SK-N-SH treated with all-trans-retinoic acid at 6 μM for 48 hours (cell line): ENCODE results near the gene ABCA3.

ENCODE experiments used
- ATAC-seq: fragments of 200-7000 bp; cut with Tn5 transposase; 3 replicates; pipeline ENCODE4 v1.9.1; 2020; ENCODE audit warnings: mild to moderate bottlenecking, moderate library complexity
- ARNTL ChIP-seq: fragments of 450-650 bp; formaldehyde crosslinking; IDR thresholded peaks from 2 replicates; pipeline ENCODE4 v1.5.0; 2020; ENCODE audit warnings: low read depth, mild to moderate bottlenecking, moderate library complexity, borderline replicate concordance
- BACH2 ChIP-seq: fragments of 250-450 bp; sonication (Bioruptor Pico); IDR thresholded peaks from 2 replicates; pipeline ENCODE4 v1.9.0; 2021; ENCODE audit warnings: mild to moderate bottlenecking, borderline replicate concordance
- CSDC2 ChIP-seq: fragments of 250-450 bp; sonication (Bioruptor Pico); IDR thresholded peaks from 2 replicates; pipeline ENCODE4 v1.5.0; 2020; ENCODE audit warnings: mild to moderate bottlenecking, moderate library complexity
- CSRNP3 ChIP-seq: fragments of 250-450 bp; sonication (Bioruptor Pico); IDR thresholded peaks from 2 replicates; pipeline ENCODE4 v1.5.1; 2021; ENCODE audit warnings: mild to moderate bottlenecking, moderate library complexity
- ESRRG ChIP-seq: fragments of 250-450 bp; sonication (Bioruptor Pico); IDR thresholded peaks from 2 replicates; pipeline ENCODE4 v1.6.1; 2021; ENCODE audit warnings: mild to moderate bottlenecking
- GLIS3 ChIP-seq: fragments of 250-450 bp; sonication (Bioruptor Pico); IDR thresholded peaks from 2 replicates; pipeline ENCODE4 v1.5.0; 2020; ENCODE audit warnings: mild to moderate bottlenecking, moderate library complexity
- ISL1 ChIP-seq: fragments of 250-450 bp; sonication (Bioruptor Pico); IDR thresholded peaks from 2 replicates; pipeline ENCODE4 v2.1.2; 2022; ENCODE audit warnings: mild to moderate bottlenecking, moderate library complexity
- OSR1 ChIP-seq: fragments of 250-450 bp; sonication (Bioruptor Pico); IDR thresholded peaks from 2 replicates; pipeline ENCODE4 v1.8.0; 2022; ENCODE audit warnings: moderate library complexity, mild to moderate bottlenecking, inconsistent platforms
- PATZ1 ChIP-seq: fragments of 250-450 bp; sonication (Bioruptor Pico); IDR thresholded peaks from 2 replicates; pipeline ENCODE4 v1.8.0; 2020; ENCODE audit warnings: mild to moderate bottlenecking, moderate library complexity, borderline replicate concordance
- RARB ChIP-seq: fragments of 250-450 bp; sonication (Bioruptor Pico); IDR thresholded peaks from 2 replicates; pipeline ENCODE4 v1.8.0; 2021; ENCODE audit warnings: mild to moderate bottlenecking, moderate library complexity
- SNAI2 ChIP-seq: fragments of 250-450 bp; sonication (Bioruptor Pico); IDR thresholded peaks from 2 replicates; pipeline ENCODE4 v1.5.0; 2020; ENCODE audit warnings: mild to moderate bottlenecking, moderate library complexity
- TCF4 ChIP-seq: fragments of 250-450 bp; sonication (Bioruptor Pico); IDR thresholded peaks from 2 replicates; pipeline ENCODE4 v1.8.0; 2021; ENCODE audit warnings: mild to moderate bottlenecking, moderate library complexity, borderline replicate concordance
- TOX ChIP-seq: fragments of 250-450 bp; sonication (Bioruptor Pico); IDR thresholded peaks from 2 replicates; pipeline ENCODE4 v1.8.0; 2021; ENCODE audit warnings: mild to moderate bottlenecking, moderate library complexity, borderline replicate concordance
- ZC3H10 ChIP-seq: fragments of 250-450 bp; sonication (Bioruptor Pico); IDR thresholded peaks from 2 replicates; pipeline ENCODE4 v1.5.1; 2021; ENCODE audit warnings: mild to moderate bottlenecking, moderate library complexity
- ZFP30 ChIP-seq: fragments of 450-650 bp; formaldehyde crosslinking; IDR thresholded peaks from 2 replicates; pipeline ENCODE4 v1.5.0; 2022; ENCODE audit warnings: mild to moderate bottlenecking, moderate library complexity
- ZNF565 ChIP-seq: fragments of 450-650 bp; formaldehyde crosslinking; conservative IDR thresholded peaks from 2 replicates; pipeline ENCODE4 v1.5.0; 2020; ENCODE audit warnings: low read depth, mild to moderate bottlenecking, moderate library complexity
- ZNF8 ChIP-seq: fragments of 450-650 bp; formaldehyde crosslinking; IDR thresholded peaks from 2 replicates; pipeline ENCODE4 v1.5.0; 2020; ENCODE audit warnings: mild to moderate bottlenecking, moderate library complexity
- TF ChIP-seq, protein P1 (sequence below): fragments of 250-450 bp; sonication (Bioruptor Pico); IDR thresholded peaks from 2 replicates; pipeline ENCODE4 v1.5.0; 2020; ENCODE audit warnings: mild to moderate bottlenecking, moderate library complexity
- TF ChIP-seq, protein P2 (sequence below): fragments of 250-450 bp; sonication (Bioruptor Pico); IDR thresholded peaks from 2 replicates; pipeline ENCODE4 v1.8.0; 2021; ENCODE audit warnings: low read depth, mild to moderate bottlenecking, moderate library complexity, borderline replicate concordance

The ABCA3 gene

GRCh38 chr16:2275476-2276367 lies 64.8 kb downstream of the ABCA3 start:
- no peak for ATAC-seq
- TF ChIP-seq ZC3H10 (CRISPR knock-in tag) (no peak), CSRNP3 (CRISPR knock-in tag) (no peak), ISL1 (CRISPR knock-in tag) (no peak), ESRRG (CRISPR knock-in tag) (no peak), TCF4 (no peak)

- ATAC-seq: no peak
- TF ChIP-seq TCF4: no peak
- TF ChIP-seq, all 23 proteins: peak for 0
Measured at GRCh38 chr16:2273931-2274330, 66.6 kb downstream of the ABCA3 start.

- ATAC-seq: no peak
- TF ChIP-seq RARB (CRISPR knock-in tag): no peak
- TF ChIP-seq OSR1 (CRISPR knock-in tag): no peak
- TF ChIP-seq CSDC2 (CRISPR knock-in tag): no peak
- no peak for TF ChIP-seq TOX (CRISPR knock-in tag)
- no peak for TF ChIP-seq PATZ1 (CRISPR knock-in tag)
- no peak for TF ChIP-seq SNAI2 (CRISPR knock-in tag)
- no peak for TF ChIP-seq TCF4
- no peak for TF ChIP-seq ESRRG (CRISPR knock-in tag)
- TF ChIP-seq BACH2 (CRISPR knock-in tag): no peak
- TF ChIP-seq ISL1 (CRISPR knock-in tag): no peak
- TF ChIP-seq, protein P1, sequence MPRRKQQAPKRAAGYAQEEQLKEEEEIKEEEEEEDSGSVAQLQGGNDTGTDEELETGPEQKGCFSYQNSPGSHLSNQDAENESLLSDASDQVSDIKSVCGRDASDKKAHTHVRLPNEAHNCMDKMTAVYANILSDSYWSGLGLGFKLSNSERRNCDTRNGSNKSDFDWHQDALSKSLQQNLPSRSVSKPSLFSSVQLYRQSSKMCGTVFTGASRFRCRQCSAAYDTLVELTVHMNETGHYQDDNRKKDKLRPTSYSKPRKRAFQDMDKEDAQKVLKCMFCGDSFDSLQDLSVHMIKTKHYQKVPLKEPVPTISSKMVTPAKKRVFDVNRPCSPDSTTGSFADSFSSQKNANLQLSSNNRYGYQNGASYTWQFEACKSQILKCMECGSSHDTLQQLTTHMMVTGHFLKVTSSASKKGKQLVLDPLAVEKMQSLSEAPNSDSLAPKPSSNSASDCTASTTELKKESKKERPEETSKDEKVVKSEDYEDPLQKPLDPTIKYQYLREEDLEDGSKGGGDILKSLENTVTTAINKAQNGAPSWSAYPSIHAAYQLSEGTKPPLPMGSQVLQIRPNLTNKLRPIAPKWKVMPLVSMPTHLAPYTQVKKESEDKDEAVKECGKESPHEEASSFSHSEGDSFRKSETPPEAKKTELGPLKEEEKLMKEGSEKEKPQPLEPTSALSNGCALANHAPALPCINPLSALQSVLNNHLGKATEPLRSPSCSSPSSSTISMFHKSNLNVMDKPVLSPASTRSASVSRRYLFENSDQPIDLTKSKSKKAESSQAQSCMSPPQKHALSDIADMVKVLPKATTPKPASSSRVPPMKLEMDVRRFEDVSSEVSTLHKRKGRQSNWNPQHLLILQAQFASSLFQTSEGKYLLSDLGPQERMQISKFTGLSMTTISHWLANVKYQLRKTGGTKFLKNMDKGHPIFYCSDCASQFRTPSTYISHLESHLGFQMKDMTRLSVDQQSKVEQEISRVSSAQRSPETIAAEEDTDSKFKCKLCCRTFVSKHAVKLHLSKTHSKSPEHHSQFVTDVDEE (CRISPR knock-in tag): no peak
- no peak for TF ChIP-seq ZNF8 (CRISPR knock-in tag)
- no peak for TF ChIP-seq ARNTL
Measured at GRCh38 chr16:2273484-2273883, 67.0 kb downstream of the ABCA3 start.

DNA sequence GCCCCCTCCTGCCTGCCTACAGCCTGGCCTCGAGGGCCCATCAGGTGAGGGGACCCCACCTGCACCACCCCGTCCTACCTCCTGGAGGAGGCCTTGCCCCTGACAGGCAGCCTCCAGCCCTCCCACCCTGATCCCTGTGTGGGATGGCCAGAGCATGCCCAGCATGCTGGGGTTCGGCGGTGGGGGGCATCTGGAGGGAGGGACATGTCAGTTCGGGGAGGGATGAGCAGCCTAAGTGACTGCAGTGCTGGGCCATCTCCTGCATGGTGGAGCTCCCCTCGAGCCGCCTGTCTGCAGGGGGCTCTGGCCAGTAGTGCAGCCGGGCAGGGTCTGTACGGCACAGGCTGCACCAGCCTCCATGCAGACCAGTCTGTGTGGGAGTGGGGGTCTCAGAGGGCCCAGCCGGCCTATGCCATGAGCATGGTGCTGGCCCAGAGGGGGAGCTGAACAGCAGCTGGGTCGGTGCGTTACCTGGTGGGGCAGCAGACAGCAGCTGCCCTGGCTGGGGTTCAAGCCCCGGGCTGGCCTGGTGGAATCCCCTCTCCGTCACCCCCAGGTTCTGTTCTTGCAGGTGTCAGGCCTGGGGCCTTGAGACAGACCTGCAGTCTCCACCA lies 68.6 kb downstream of the ABCA3 start:
- no peak for ATAC-seq
- no peak for TF ChIP-seq ZNF565 (CRISPR knock-in tag)
- no peak for TF ChIP-seq ISL1 (CRISPR knock-in tag)
- no peak for TF ChIP-seq ZFP30
- TF ChIP-seq TOX (CRISPR knock-in tag): no peak

- no peak for ATAC-seq
- TF ChIP-seq, protein P2, sequence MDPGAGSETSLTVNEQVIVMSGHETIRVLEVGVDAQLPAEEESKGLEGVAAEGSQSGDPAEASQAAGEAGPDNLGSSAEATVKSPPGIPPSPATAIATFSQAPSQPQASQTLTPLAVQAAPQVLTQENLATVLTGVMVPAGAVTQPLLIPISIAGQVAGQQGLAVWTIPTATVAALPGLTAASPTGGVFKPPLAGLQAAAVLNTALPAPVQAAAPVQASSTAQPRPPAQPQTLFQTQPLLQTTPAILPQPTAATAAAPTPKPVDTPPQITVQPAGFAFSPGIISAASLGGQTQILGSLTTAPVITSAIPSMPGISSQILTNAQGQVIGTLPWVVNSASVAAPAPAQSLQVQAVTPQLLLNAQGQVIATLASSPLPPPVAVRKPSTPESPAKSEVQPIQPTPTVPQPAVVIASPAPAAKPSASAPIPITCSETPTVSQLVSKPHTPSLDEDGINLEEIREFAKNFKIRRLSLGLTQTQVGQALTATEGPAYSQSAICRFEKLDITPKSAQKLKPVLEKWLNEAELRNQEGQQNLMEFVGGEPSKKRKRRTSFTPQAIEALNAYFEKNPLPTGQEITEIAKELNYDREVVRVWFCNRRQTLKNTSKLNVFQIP (CRISPR knock-in tag): no peak
- TF ChIP-seq GLIS3 (CRISPR knock-in tag): no peak
- TF ChIP-seq ISL1 (CRISPR knock-in tag): no peak
- no peak for TF ChIP-seq RARB (CRISPR knock-in tag)
- TF ChIP-seq ZC3H10 (CRISPR knock-in tag): no peak
- no peak for TF ChIP-seq ESRRG (CRISPR knock-in tag)
- TF ChIP-seq, protein P1 (CRISPR knock-in tag): no peak
- TF ChIP-seq CSRNP3 (CRISPR knock-in tag): no peak
Measured at GRCh38 chr16:2270588-2271470, 69.7 kb downstream of the ABCA3 start.
